HepG2 (cell line): Measurements from ENCODE around the gene MCC. TPM values are rescaled to one million over a fixed set of nuclear protein-coding genes. Genes with fewer than 3 reads are reported as not detected.

Experiments used
- ATAC-seq: fragments of 200-7000 bp; cut with Tn5 transposase; 3 replicates; pipeline ENCODE4 v1.9.1; 2020; ENCODE audit warnings: mild to moderate bottlenecking, moderate library complexity
- BruUV-seq: library from RNA; stranded (reverse); fragments of 400-500 nt; replicated peaks from 2 replicates; lab custom pipeline; 2021; lab: Mats Ljungman, UMichigan
- CTCF ChIA-PET: fragments of 300-600 bp; formaldehyde crosslinking; extraction: SDS; loops from one replicate; lab custom pipeline; 2021; ENCODE audit warnings: low total read pairs, inconsistent platforms, low intra/inter-chr PET ratio; lab: Yijun Ruan, JAX
- POLR2A ChIA-PET: fragments of 350-600 bp; sonication (Branson Sonifier 250); formaldehyde crosslinking; loops from one replicate; lab custom pipeline; 2020; ENCODE audit warnings: antibody characterized with exemption, inconsistent platforms; lab: Yijun Ruan, JAX
- DNase-seq: peaks from one replicate; pipeline ENCODE4 v3.0.0-alpha.2; 2015; ENCODE audit warnings: low spot score
- FAIRE-seq: peaks from 3 replicates; lab custom pipeline; 2011; peaks lifted over from hg19 to GRCh38; lab: Jason Lieb, UNC
- H2AFZ ChIP-seq: one replicate; pipeline ENCODE4 v1.6.1; 2011; ENCODE audit warnings: low read length, inconsistent platforms
- H3K27ac ChIP-seq: fragments of 300-600 bp; 3 replicates; pipeline ENCODE4 v1.8.0; 2011; ENCODE audit warnings: mixed run types, mild to moderate bottlenecking, mixed read lengths, low read length, inconsistent platforms; ENCODE audit not compliant: insufficient read depth; ENCODE audit errors: extremely low read length
- H3K27me3 ChIP-seq, 2 experiments: fragments of 200-600 bp in 1 of 2; 2 replicates in 1 of 2; 3 replicates in 1 of 2; pipeline versions ENCODE4 v1.6.0 to v1.8.0; 2011; ENCODE audit warnings: low read length in 2 of 2, mild to moderate bottlenecking in 2 of 2, moderate library complexity in 2 of 2, inconsistent platforms in 1 of 2; ENCODE audit not compliant: insufficient read depth in 2 of 2, control insufficient read depth in 1 of 2
- H3K36me3 ChIP-seq, 2 experiments: fragments of 200-600 bp in 1 of 2; replicated peaks in 1 of 2; 2 replicates in 1 of 2; 3 replicates in 1 of 2; pipeline versions ENCODE4 v1.5.1 to v1.8.0; 2011; ENCODE audit warnings: low read length in 2 of 2, inconsistent platforms in 1 of 2; ENCODE audit not compliant: insufficient read depth in 2 of 2, control insufficient read depth in 1 of 2
- H3K4me1 ChIP-seq: 2 replicates; pipeline ENCODE4 v1.5.1; 2012; ENCODE audit warnings: low read length, inconsistent platforms; ENCODE audit not compliant: insufficient read depth
- H3K4me2 ChIP-seq: 2 replicates; pipeline ENCODE4 v1.6.0; 2011; ENCODE audit warnings: low read depth, low read length, inconsistent platforms
- H3K4me3 ChIP-seq, 3 experiments: fragments of 200-600 bp in 1 of 3; sonication (generic), shearing (Covaris generic) in 1 of 3; replicated peaks in 1 of 3; 2 replicates each; pipeline ENCODE4 v1.5.1; 2011 to 2016; ENCODE audit warnings: low read length in 3 of 3, inconsistent platforms in 2 of 3, low read depth in 2 of 3, mild to moderate bottlenecking in 2 of 3, control low read depth in 1 of 3, mixed read lengths in 1 of 3; ENCODE audit not compliant: insufficient read depth in 1 of 3
- H3K79me2 ChIP-seq: one replicate; pipeline ENCODE4 v1.6.1; 2011; ENCODE audit warnings: low read length, inconsistent platforms; ENCODE audit not compliant: insufficient read depth
- H3K9ac ChIP-seq: 2 replicates; pipeline ENCODE4 v1.6.0; 2011; ENCODE audit warnings: mild to moderate bottlenecking, low read depth, low read length, inconsistent platforms; ENCODE audit not compliant: insufficient read depth
- H3K9me3 ChIP-seq: 2 replicates; pipeline ENCODE4 v1.5.1; 2012; ENCODE audit warnings: mild to moderate bottlenecking, low read length
- H4K20me1 ChIP-seq: 2 replicates; pipeline ENCODE4 v1.6.0; 2011; ENCODE audit warnings: inconsistent platforms, mild to moderate bottlenecking, low read length, moderate library complexity; ENCODE audit not compliant: insufficient read depth
- GPN1 ChIP-seq: sonication (generic); formaldehyde crosslinking; IDR thresholded peaks from 2 replicates; pipeline ENCODE4 v1.5.1; 2020; ENCODE audit warnings: missing genetic modification reagents, borderline replicate concordance
- HMGA1 ChIP-seq: sonication (generic); formaldehyde crosslinking; conservative IDR thresholded peaks from 2 replicates; pipeline ENCODE4 v1.4.0; 2020; ENCODE audit warnings: missing genetic modification reagents
- KAT7 ChIP-seq: IDR thresholded peaks from 2 replicates; pipeline ENCODE4 v1.6.1; 2018; ENCODE audit warnings: borderline replicate concordance, missing compliant biosample characterization
- MLXIP ChIP-seq: sonication (generic); formaldehyde crosslinking; IDR thresholded peaks from 2 replicates; pipeline ENCODE4 v1.9.0; 2021; ENCODE audit warnings: missing genetic modification reagents, borderline replicate concordance
- NR2F6 ChIP-seq, 2 experiments: IDR thresholded peaks; 2 replicates each; pipeline ENCODE4 v1.6.1; 2016; ENCODE audit warnings: antibody characterized with exemption in 1 of 2, mild to moderate bottlenecking in 1 of 2
- SRF ChIP-seq: IDR thresholded peaks from 2 replicates; pipeline ENCODE4 v1.6.1; 2011; ENCODE audit warnings: mild to moderate bottlenecking, low read depth, low read length, moderate library complexity
- THRA ChIP-seq: sonication (generic); formaldehyde crosslinking; IDR thresholded peaks from 2 replicates; pipeline ENCODE4 v1.4.0; 2020; ENCODE audit warnings: missing genetic modification reagents, borderline replicate concordance
- YY1 ChIP-seq: IDR thresholded peaks from 2 replicates; pipeline ENCODE4 v1.6.1; 2011; ENCODE audit warnings: low read length, low read depth, moderate library complexity, mild to moderate bottlenecking; ENCODE audit not compliant: insufficient read depth, insufficient replicate concordance
- ZFP36L2 ChIP-seq: sonication (generic); formaldehyde crosslinking; IDR thresholded peaks from 2 replicates; pipeline ENCODE4 v1.4.0; 2020; ENCODE audit warnings: missing genetic modification reagents
- ZKSCAN5 ChIP-seq: sonication (generic); formaldehyde crosslinking; IDR thresholded peaks from 2 replicates; pipeline ENCODE4 v1.5.1; 2020; ENCODE audit warnings: mild to moderate bottlenecking, missing genetic modification reagents
- ZNF143 ChIP-seq: sonication (generic); formaldehyde crosslinking; IDR thresholded peaks from 2 replicates; pipeline ENCODE4 v1.4.0; 2020; ENCODE audit warnings: missing genetic modification reagents
- ZNF3 ChIP-seq: IDR thresholded peaks from 2 replicates; pipeline ENCODE4 v1.7.0; 2017; ENCODE audit warnings: inconsistent platforms
- ZNF556 ChIP-seq: sonication (generic); formaldehyde crosslinking; IDR thresholded peaks from 2 replicates; pipeline ENCODE4 v1.4.0; 2020; ENCODE audit warnings: mild to moderate bottlenecking, missing genetic modification reagents, borderline replicate concordance
- ZNF792 ChIP-seq: IDR thresholded peaks from 2 replicates; pipeline ENCODE4 v1.6.1; 2016
- ZZZ3 ChIP-seq: sonication (generic); formaldehyde crosslinking; IDR thresholded peaks from 2 replicates; pipeline ENCODE4 v1.4.0; 2020; ENCODE audit warnings: missing genetic modification reagents, mild to moderate bottlenecking, borderline replicate concordance
- WGBS: methylation state at CpG from one replicate; pipeline ENCODE4 v1.1.6; 2017; ENCODE audit warnings: low lambda C conversion rate; 5-methylcytosine and 5-hydroxymethylcytosine counted together
- in situ Hi-C: cut with HindIII; loops from 2 replicates; pipeline ENCODE4 v1.10.0; 2017; ENCODE audit warnings: low pct_unique_long_range_greater_than_20kb; ENCODE audit not compliant: extremely low pct_ligation_motif_present
- intact Hi-C: fragments of 100-400 bp; cut with micrococcal nuclease; formaldehyde crosslinking; loops from one replicate; pipeline ENCODE4 v1.10.0; 2022; ENCODE audit not compliant: unreplicated experiment
- polyA plus RNA-seq, 8 experiments: library from polyadenylated mRNA; depleted of rRNA in 3 of 8; stranded (reverse) in 7 of 8; unstranded in 1 of 8; fragments of >200 nt; fragmentation: Illumina TruSeq in 4 of 8; extraction: Trizol in 4 of 8; gene quantifications; 2 replicates each; pipeline versions ENCODE4 v1.2.1 to v1.2.3, GENCODE V29; 2011 to 2016; ENCODE audit warnings: low read depth in 4 of 8, missing spikeins in 1 of 8, mixed read lengths in 1 of 8; ENCODE audit not compliant: insufficient read depth in 1 of 8
- total RNA-seq, 5 experiments: library from RNA; depleted of rRNA; stranded (reverse); fragments of >200 nt; fragmentation: Illumina TruSeq; extraction: Trizol; gene quantifications; 2 replicates each; pipeline ENCODE4 v1.2.3, GENCODE V29; 2016; ENCODE audit warnings: low read depth in 1 of 5
- TF ChIP-seq, protein P1 (sequence below): sonication (generic); formaldehyde crosslinking; IDR thresholded peaks from 2 replicates; pipeline ENCODE4 v1.5.0; 2020; ENCODE audit warnings: missing genetic modification reagents, mild to moderate bottlenecking, borderline replicate concordance

Gene MCC
- total and polyA plus RNA-seq, 2 of the 13 experiments (the other 11 are each of a cell fraction or from before 2014, with no cell fraction given), result 0.55 to 2.4 TPM

DNA sequence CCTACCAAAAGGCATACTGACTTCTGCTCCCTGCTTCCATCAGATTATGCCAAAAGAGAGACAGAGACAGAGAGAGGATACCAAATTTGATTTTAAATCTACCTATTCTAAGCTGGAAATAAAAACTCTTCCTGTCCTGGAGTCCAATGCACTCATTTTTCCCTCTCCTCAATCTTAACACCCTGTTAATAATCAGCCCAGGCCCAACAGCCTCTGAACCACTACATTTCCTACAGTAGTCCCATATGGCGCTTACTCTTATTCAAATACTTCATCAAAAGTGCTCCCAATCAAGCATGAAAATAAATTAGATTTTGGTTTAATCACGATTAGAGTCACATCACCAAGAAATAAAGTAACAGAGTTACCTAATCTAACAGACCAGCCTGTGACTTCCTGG, 205.8 kb downstream of the MCC start:
- Histone ChIP-seq H3K79me2 (no peaks in the 10 kb centered on the region), H3K36me3 (no peaks in the 10 kb centered on the region), H3K9ac (no peak overlapping the region), H3K9me3 (no peaks in the 10 kb centered on the region), H3K4me1 (no peaks in the 10 kb centered on the region), H3K27me3 (peaks cover 0 to 3% of the 10 kb centered on the region in 2 experiments; a peak in 1 of 5 replicates), H4K20me1 (no peaks in the 10 kb centered on the region), H3K4me2 (no peak overlapping the region), H3K4me3 (no peak overlapping the region), H2AFZ (no peak overlapping the region), H3K27ac (no peak overlapping the region)
- no TSS peak for BruUV-seq
- WGBS, result 45% methylated on average over 2 of the region's 2 CpGs
- FAIRE-seq (no peak), DNase-seq (no peak), ATAC-seq (no peak)
- intact Hi-C loops, result no loop called here
- TF ChIP-seq ZFP36L2 (CRISPR knock-in tag), result no peak
- TF ChIP-seq ZKSCAN5 (CRISPR knock-in tag), result no peak
- no peak for TF ChIP-seq ZNF3
- CTCF ChIA-PET, result no interaction called here
- POLR2A ChIA-PET, result no interaction called here
- in situ Hi-C loops, result no loop called here

- WGBS, result 0% methylated on average over 2 of the region's 2 CpGs
- CTCF ChIA-PET, result no interaction called here
- TF ChIP-seq GPN1 (no peak), SRF (no peak), YY1 (no peak), THRA (CRISPR knock-in tag) (no peak), ZNF792 (no peak), ZNF143 (no peak), ZZZ3 (no peak), NR2F6 (IDR thresholded peaks at IDR 0.05) (no peak), NR2F6 (CRISPR knock-in tag; IDR thresholded peaks at IDR 0.05) (no peak), HMGA1 (no peak), ZNF556 (CRISPR knock-in tag) (no peak), MLXIP (CRISPR knock-in tag) (no peak), KAT7 (CRISPR knock-in tag) (no peak)
- TF ChIP-seq, protein P1, sequence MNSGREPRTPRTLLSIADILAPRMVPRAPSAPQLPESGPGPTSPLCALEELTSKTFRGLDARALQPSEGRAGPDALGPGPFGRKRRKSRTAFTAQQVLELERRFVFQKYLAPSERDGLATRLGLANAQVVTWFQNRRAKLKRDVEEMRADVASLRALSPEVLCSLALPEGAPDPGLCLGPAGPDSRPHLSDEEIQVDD (CRISPR knock-in tag), result no peak
Observed at GRCh38 chr5:113281194-113281593, 207.1 kb downstream of the MCC start.

More at GRCh38 chr5:113281194-113281593, 207.1 kb downstream of the MCC start:
- POLR2A ChIA-PET, result no interaction called here
- H3K9ac ChIP-seq, result no peak overlapping the region
- no peaks in the 10 kb centered on the region for H3K9me3 ChIP-seq
- no peak overlapping the region for H2AFZ ChIP-seq
- no peaks in the 10 kb centered on the region for H3K4me1 ChIP-seq
- no peak overlapping the region for H3K4me3 ChIP-seq
- H3K27me3 ChIP-seq, result peaks cover 0 to 3% of the 10 kb centered on the region in 2 experiments; a peak in 1 of 5 replicates
- no peaks in the 10 kb centered on the region for H3K36me3 ChIP-seq
- ATAC-seq, result no peak
- BruUV-seq, result no TSS peak
- no peaks in the 10 kb centered on the region for H4K20me1 ChIP-seq
- intact Hi-C loops, result no loop called here
- H3K27ac ChIP-seq, result no peak overlapping the region
- H3K79me2 ChIP-seq, result no peaks in the 10 kb centered on the region
- FAIRE-seq, result no peak
- H3K4me2 ChIP-seq, result no peak overlapping the region
- in situ Hi-C loops, result no loop called here
- no peak for DNase-seq
